ENCODE results near the gene BRIP1.

DNA sequence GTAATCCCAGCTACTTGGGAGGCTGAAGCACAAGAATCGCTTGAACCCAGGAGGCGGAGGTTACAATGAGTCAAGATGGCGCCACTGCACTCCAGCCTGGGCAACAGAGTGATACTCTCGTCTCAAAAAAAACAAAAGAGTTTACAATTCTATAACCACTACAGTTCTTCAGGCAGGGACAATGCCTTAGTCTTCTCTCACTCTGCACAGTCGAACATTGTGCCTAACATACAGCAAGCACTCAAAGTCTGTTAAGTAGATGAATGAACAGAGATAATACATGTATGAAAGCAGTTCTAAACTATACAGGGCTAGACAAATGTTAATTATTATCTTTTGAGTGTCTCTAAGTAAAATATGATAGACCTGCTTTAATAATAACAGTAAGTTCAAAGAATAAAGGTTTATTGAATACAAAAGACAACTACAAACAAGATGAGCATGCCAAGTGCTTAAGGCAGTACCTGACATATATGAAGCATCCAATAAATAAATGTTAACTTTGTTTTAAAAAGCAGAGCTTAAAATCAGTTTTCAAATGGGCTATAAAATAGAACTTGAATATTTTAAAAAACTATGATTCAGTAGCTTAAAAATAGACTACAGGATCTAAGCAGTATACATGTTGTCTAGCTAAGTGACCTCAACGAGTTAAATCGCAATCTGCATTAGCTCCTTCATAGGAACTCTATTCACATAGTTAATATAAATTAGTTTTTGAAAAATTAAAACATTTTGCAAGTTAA, 45.1 kb upstream of the BRIP1 start:
- TF ChIP-seq, protein P1, sequence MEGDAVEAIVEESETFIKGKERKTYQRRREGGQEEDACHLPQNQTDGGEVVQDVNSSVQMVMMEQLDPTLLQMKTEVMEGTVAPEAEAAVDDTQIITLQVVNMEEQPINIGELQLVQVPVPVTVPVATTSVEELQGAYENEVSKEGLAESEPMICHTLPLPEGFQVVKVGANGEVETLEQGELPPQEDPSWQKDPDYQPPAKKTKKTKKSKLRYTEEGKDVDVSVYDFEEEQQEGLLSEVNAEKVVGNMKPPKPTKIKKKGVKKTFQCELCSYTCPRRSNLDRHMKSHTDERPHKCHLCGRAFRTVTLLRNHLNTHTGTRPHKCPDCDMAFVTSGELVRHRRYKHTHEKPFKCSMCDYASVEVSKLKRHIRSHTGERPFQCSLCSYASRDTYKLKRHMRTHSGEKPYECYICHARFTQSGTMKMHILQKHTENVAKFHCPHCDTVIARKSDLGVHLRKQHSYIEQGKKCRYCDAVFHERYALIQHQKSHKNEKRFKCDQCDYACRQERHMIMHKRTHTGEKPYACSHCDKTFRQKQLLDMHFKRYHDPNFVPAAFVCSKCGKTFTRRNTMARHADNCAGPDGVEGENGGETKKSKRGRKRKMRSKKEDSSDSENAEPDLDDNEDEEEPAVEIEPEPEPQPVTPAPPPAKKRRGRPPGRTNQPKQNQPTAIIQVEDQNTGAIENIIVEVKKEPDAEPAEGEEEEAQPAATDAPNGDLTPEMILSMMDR (IDR thresholded peaks at IDR 0.05): no peak
- TF ChIP-seq CBFB (CRISPR knock-in tag; IDR thresholded peaks at IDR 0.05; ENCODE audit: low read depth) (no peak), ETV6 (CRISPR knock-in tag; IDR thresholded peaks at IDR 0.05) (no peak)
- TF ChIP-seq, protein P2, sequence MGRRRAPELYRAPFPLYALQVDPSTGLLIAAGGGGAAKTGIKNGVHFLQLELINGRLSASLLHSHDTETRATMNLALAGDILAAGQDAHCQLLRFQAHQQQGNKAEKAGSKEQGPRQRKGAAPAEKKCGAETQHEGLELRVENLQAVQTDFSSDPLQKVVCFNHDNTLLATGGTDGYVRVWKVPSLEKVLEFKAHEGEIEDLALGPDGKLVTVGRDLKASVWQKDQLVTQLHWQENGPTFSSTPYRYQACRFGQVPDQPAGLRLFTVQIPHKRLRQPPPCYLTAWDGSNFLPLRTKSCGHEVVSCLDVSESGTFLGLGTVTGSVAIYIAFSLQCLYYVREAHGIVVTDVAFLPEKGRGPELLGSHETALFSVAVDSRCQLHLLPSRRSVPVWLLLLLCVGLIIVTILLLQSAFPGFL (CRISPR knock-in tag; IDR thresholded peaks at IDR 0.05; ENCODE audit: borderline replicate concordance): no peak
